ENCODE measurements around the gene GP1BB.

Gene GP1BB

GRCh38 chr22:19750507-19751490 lies 27.5 kb downstream of the GP1BB start:
- ChIA-PET POLR2A (no interaction called here), CTCF (interaction anchor here (0.9 to 3.9 kb wide), 4 partner anchors 9 to 159 kb away, joined by 3 to 28 read pairs (median 6); no protein-coding TSS in a partner anchor)
- no peak overlapping the region for H3K4me3 ChIP-seq (ENCODE audit: low read depth, low read length)
- no peak for DNase-seq (ENCODE audit: low read depth, low spot score)
- TF ChIP-seq, protein P1, sequence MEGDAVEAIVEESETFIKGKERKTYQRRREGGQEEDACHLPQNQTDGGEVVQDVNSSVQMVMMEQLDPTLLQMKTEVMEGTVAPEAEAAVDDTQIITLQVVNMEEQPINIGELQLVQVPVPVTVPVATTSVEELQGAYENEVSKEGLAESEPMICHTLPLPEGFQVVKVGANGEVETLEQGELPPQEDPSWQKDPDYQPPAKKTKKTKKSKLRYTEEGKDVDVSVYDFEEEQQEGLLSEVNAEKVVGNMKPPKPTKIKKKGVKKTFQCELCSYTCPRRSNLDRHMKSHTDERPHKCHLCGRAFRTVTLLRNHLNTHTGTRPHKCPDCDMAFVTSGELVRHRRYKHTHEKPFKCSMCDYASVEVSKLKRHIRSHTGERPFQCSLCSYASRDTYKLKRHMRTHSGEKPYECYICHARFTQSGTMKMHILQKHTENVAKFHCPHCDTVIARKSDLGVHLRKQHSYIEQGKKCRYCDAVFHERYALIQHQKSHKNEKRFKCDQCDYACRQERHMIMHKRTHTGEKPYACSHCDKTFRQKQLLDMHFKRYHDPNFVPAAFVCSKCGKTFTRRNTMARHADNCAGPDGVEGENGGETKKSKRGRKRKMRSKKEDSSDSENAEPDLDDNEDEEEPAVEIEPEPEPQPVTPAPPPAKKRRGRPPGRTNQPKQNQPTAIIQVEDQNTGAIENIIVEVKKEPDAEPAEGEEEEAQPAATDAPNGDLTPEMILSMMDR (IDR thresholded peaks at IDR 0.05; ENCODE audit: insufficient read depth, low read length, missing control alignments) = no peak

- CTCF ChIA-PET = interaction anchor here (1.5 to 3.9 kb wide), 3 partner anchors 9 to 159 kb away, joined by 4 to 28 read pairs (median 7); no protein-coding TSS in a partner anchor
- H3K4me3 ChIP-seq (ENCODE audit: low read depth, low read length) = no peak overlapping the region
- POLR2A ChIA-PET = no interaction called here
- DNase-seq (ENCODE audit: low read depth, low spot score) = no peak
- TF ChIP-seq, protein P1 (IDR thresholded peaks at IDR 0.05; ENCODE audit: insufficient read depth, low read length, missing control alignments) = no peak
Measured at GRCh38 chr22:19751497-19752245, 28.3 kb downstream of the GP1BB start.

GRCh38 chr22:19753090-19753842 lies 29.9 kb downstream of the GP1BB start:
- no peak for DNase-seq (ENCODE audit: low read depth, low spot score)
- ChIA-PET POLR2A (no interaction called here), CTCF (interaction anchor here (1.1 to 2.0 kb wide), 3 partner anchors 11 to 160 kb away, joined by 3 to 9 read pairs (median 4); no protein-coding TSS in a partner anchor)
- TF ChIP-seq, protein P1 (IDR thresholded peaks at IDR 0.05; ENCODE audit: insufficient read depth, low read length, missing control alignments) = no peak
- H3K4me3 ChIP-seq (ENCODE audit: low read depth, low read length) = no peak overlapping the region

DNA sequence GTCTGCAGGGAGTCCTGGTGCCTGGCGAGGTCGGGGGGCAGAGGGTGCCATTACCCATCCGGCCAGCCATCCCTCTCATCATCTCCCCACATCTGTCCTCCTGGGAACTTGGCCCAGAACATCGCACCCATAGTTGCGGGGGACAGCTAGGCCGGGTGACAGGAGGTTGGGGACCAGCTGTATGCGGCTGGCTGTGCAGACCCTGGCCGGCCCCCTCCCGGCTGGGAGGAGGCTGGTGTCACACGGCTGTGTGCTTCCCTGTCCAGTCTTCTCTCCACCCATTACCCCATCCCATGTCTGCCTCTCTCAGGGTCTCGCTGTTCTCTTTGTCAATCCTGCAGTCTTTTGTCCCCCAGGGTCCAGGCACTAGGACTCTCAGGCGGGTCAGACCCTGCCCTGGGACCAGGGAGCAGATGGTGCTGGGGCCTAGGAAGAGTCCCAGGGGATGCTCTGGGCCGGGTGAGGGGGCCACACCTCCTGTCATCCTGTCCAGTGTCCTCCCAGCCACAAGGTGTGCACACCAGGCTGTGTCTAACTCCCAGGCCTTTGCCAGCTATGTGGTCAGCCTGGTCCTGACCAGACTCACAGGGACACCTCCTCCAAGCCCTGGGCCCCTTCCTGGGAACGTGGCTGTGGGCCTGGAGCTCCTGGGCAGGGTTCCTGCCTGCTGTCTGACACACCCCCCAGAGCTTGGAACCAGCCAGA lies 30.8 kb downstream of the GP1BB start:
- ChIA-PET POLR2A (no interaction called here), CTCF (interaction anchor here (1.1 to 2.0 kb wide), 3 partner anchors 10 to 159 kb away, joined by 3 to 9 read pairs (median 4); no protein-coding TSS in a partner anchor)
- no peak for DNase-seq (ENCODE audit: low read depth, low spot score)
- TF ChIP-seq, protein P1 (IDR thresholded peaks at IDR 0.05; ENCODE audit: insufficient read depth, low read length, missing control alignments) = no peak
- no peak overlapping the region for H3K4me3 ChIP-seq (ENCODE audit: low read depth, low read length)

DNA sequence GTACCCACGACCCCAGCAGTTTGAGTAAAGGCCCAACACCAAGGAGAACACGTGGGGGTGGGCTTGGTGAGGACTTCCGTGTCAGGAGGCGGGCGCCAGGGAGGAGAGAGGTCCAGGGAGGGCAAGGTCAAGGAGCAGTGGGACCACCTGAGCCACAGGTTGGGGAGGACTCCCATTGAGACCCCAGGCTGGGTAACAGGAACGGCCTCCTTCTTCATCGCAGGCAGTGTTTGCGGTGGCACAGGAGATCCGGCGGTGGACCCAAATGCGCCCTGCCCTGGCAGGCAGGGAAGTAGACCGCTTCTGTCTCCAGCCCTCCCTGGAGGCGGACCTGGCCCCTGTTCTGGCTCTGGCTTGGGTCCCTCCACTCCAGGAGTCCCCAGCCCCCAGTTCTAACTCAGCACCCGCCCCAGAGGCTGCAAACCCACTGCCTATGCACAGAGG lies 31.4 kb downstream of the GP1BB start:
- POLR2A ChIA-PET = no interaction called here
- H3K4me3 ChIP-seq (ENCODE audit: low read depth, low read length) = no peak overlapping the region

More for the DNA sequence above, 31.4 kb downstream of the GP1BB start:
- DNase-seq (ENCODE audit: low read depth, low spot score) = no peak
- TF ChIP-seq, protein P1 (IDR thresholded peaks at IDR 0.05; ENCODE audit: insufficient read depth, low read length, missing control alignments) = no peak
- CTCF ChIA-PET = interaction anchor here (1.1 to 2.0 kb wide), 3 partner anchors 9 to 159 kb away, joined by 3 to 9 read pairs (median 4); no protein-coding TSS in a partner anchor
